A549 (cell line): ENCODE results near the gene INPP5J. TPM values are rescaled to one million over a fixed set of nuclear protein-coding genes. Genes with fewer than 3 reads are reported as not detected.

Experiments
- ATAC-seq, 2 experiments: fragments of 200-7000 bp in 1 of 2; fragments of >200 bp in 1 of 2; cut with Nextera tagmentation in 1 of 2; cut with Tn5 transposase in 1 of 2; 3 replicates each; pipeline versions ENCODE4 v1.8.0 to v1.9.1; 2018 to 2020; ENCODE audit warnings: mild to moderate bottlenecking in 1 of 2, moderate library complexity in 1 of 2
- CTCF ChIA-PET: fragments of 300-600 bp; sonication (Branson Sonifier 250); formaldehyde crosslinking; extraction: SDS; loops from one replicate; lab custom pipeline; 2021; ENCODE audit warnings: antibody characterized with exemption, inconsistent platforms; lab: Yijun Ruan, JAX
- POLR2A ChIA-PET: fragments of 350-600 bp; formaldehyde crosslinking; extraction: SDS; loops from one replicate; lab custom pipeline; 2021; ENCODE audit warnings: antibody characterized with exemption, inconsistent platforms; lab: Yijun Ruan, JAX
- DNase-seq, 2 experiments: peaks; one replicate each; pipeline versions ENCODE4 v3.0.0 to v3.0.0-alpha.2; 2011 to 2016; ENCODE audit warnings: low read depth in 1 of 2, low spot score in 1 of 2
- FAIRE-seq: peaks from 2 replicates; lab custom pipeline; 2011; peaks lifted over from hg19 to GRCh38; lab: Jason Lieb, UNC
- H3K27ac ChIP-seq, 2 experiments: fragments of >200 bp; sonication (Bioruptor Twin); formaldehyde crosslinking; 3 replicates each; pipeline ENCODE4 v1.5.1; 2016 to 2017
- H3K4me1 ChIP-seq: fragments of >200 bp; sonication (Bioruptor Twin); formaldehyde crosslinking; 3 replicates; pipeline ENCODE4 v1.6.1; 2016
- H3K4me2 ChIP-seq: fragments of >200 bp; sonication (Bioruptor Twin); formaldehyde crosslinking; 3 replicates; pipeline ENCODE4 v1.6.1; 2016
- H3K4me3 ChIP-seq: fragments of >200 bp; sonication (Bioruptor Twin); formaldehyde crosslinking; 3 replicates; pipeline ENCODE4 v1.5.1; 2016
- H3K9me3 ChIP-seq: fragments of >200 bp; sonication (Bioruptor Twin); formaldehyde crosslinking; 3 replicates; pipeline ENCODE4 v1.6.1; 2016
- BHLHE40 ChIP-seq: IDR thresholded peaks from 2 replicates; pipeline ENCODE4 v1.6.1; 2012; ENCODE audit warnings: low read depth, low read length, inconsistent platforms
- CBX8 ChIP-seq: fragments of 200-600 bp; sonication (generic); IDR thresholded peaks from 2 replicates; pipeline ENCODE4 v1.6.1; 2016
- CEBPB ChIP-seq, 2 experiments: fragments of >200 bp in 1 of 2; sonication (Bioruptor Twin) in 1 of 2; formaldehyde crosslinking in 1 of 2; IDR thresholded peaks; 2 replicates each; pipeline ENCODE4 v1.6.1; 2012 to 2016
- EP300 ChIP-seq, 2 experiments: fragments of >200 bp; sonication (Bioruptor Twin); formaldehyde crosslinking; IDR thresholded peaks; 2 replicates in 1 of 2; 3 replicates in 1 of 2; pipeline ENCODE4 v1.6.1; 2016 to 2017
- FOXS1 ChIP-seq: fragments of 250-450 bp; sonication (Bioruptor Pico); IDR thresholded peaks from 2 replicates; pipeline ENCODE4 v1.5.0; 2020; ENCODE audit warnings: mild to moderate bottlenecking, moderate library complexity
- GATA3 ChIP-seq: IDR thresholded peaks from 2 replicates; pipeline ENCODE4 v1.6.1; 2012; ENCODE audit warnings: borderline replicate concordance
- HDAC2 ChIP-seq: fragments of 200-600 bp; sonication (generic); IDR thresholded peaks from 2 replicates; pipeline ENCODE4 v1.6.1; 2016
- HEYL ChIP-seq: fragments of 250-450 bp; sonication (Bioruptor Pico); IDR thresholded peaks from 2 replicates; pipeline ENCODE4 v1.8.0; 2021; ENCODE audit warnings: mild to moderate bottlenecking, moderate library complexity
- JUNB ChIP-seq: fragments of >200 bp; sonication (Bioruptor Twin); formaldehyde crosslinking; IDR thresholded peaks from 2 replicates; pipeline ENCODE4 v1.6.1; 2016
- KDM5A ChIP-seq: fragments of 200-600 bp; sonication (generic); IDR thresholded peaks from 2 replicates; pipeline ENCODE4 v1.6.1; 2016; ENCODE audit warnings: antibody characterized with exemption, mild to moderate bottlenecking
- MAFK ChIP-seq: fragments of 450-650 bp; IDR thresholded peaks from 2 replicates; pipeline ENCODE4 v1.6.1; 2014; ENCODE audit not compliant: partially characterized antibody
- MYC ChIP-seq: IDR thresholded peaks from 2 replicates; pipeline ENCODE4 v1.6.1; 2012; ENCODE audit warnings: mild to moderate bottlenecking, inconsistent platforms, low read length, improper control_type of control experiment, borderline replicate concordance
- NPAS2 ChIP-seq: fragments of 250-450 bp; sonication (Bioruptor Pico); IDR thresholded peaks from 2 replicates; pipeline ENCODE4 v1.8.0; 2022; ENCODE audit warnings: mild to moderate bottlenecking, moderate library complexity, borderline replicate concordance
- PHF8 ChIP-seq: fragments of 200-600 bp; sonication (generic); IDR thresholded peaks from 2 replicates; pipeline ENCODE4 v1.6.1; 2016; ENCODE audit warnings: low read depth, mild to moderate bottlenecking, antibody characterized with exemption, moderate library complexity, borderline replicate concordance
- RARB ChIP-seq: fragments of 250-450 bp; sonication (Bioruptor Pico); IDR thresholded peaks from 2 replicates; pipeline ENCODE4 v1.8.0; 2021; ENCODE audit warnings: mild to moderate bottlenecking, moderate library complexity
- RCOR1 ChIP-seq: fragments of 150-350 bp; IDR thresholded peaks from 2 replicates; pipeline ENCODE4 v1.6.1; 2014; ENCODE audit warnings: antibody characterized with exemption, low read length, low read depth
- RFX5 ChIP-seq: fragments of 450-650 bp; IDR thresholded peaks from 2 replicates; pipeline ENCODE4 v1.7.1; 2014; ENCODE audit warnings: antibody characterized with exemption, mild to moderate bottlenecking, moderate library complexity
- SMC3 ChIP-seq: fragments of >200 bp; sonication (Bioruptor Twin); formaldehyde crosslinking; IDR thresholded peaks from 3 replicates; pipeline ENCODE4 v1.6.1; 2018; ENCODE audit warnings: inconsistent platforms
- TP53 ChIP-seq: fragments of 250-450 bp; sonication (Bioruptor Pico); IDR thresholded peaks from 2 replicates; pipeline ENCODE4 v1.5.0; 2021; ENCODE audit warnings: mild to moderate bottlenecking, moderate library complexity
- ZC3H11A ChIP-seq: fragments of 450-650 bp; IDR thresholded peaks from 2 replicates; pipeline ENCODE4 v1.6.1; 2014; ENCODE audit warnings: antibody characterized with exemption, mild to moderate bottlenecking
- ZSCAN20 ChIP-seq: fragments of 250-450 bp; sonication (Bioruptor Pico); IDR thresholded peaks from 2 replicates; pipeline ENCODE4 v1.8.0; 2022; ENCODE audit warnings: mild to moderate bottlenecking, moderate library complexity
- WGBS: methylation state at CpG from one replicate; pipeline ENCODE4 v1.1.6; 2017; ENCODE audit errors: missing lambda C conversion rate; 5-methylcytosine and 5-hydroxymethylcytosine counted together
- polyA plus RNA-seq, 4 experiments: library from polyadenylated mRNA; depleted of rRNA in 3 of 4; stranded (reverse); fragments of >200 nt; fragmentation: RNase III in 1 of 4; extraction: RNeasy Plus Mini Kit Qiagen cat#74134 plus additional on column Dnase treatment in 1 of 4; gene quantifications; 2 replicates in 3 of 4; 3 replicates in 1 of 4; pipeline ENCODE4 v1.2.3, GENCODE V29; 2011 to 2017
- TF ChIP-seq, protein P1 (sequence below): fragments of 250-450 bp; sonication (Bioruptor Pico); IDR thresholded peaks from 2 replicates; pipeline ENCODE4 v1.5.0; 2020; ENCODE audit warnings: low read depth, mild to moderate bottlenecking, moderate library complexity
- TF ChIP-seq, protein P2 (sequence below): fragments of 250-450 bp; sonication (Bioruptor Pico); IDR thresholded peaks from 2 replicates; pipeline ENCODE4 v1.5.0; 2021; ENCODE audit warnings: mild to moderate bottlenecking, moderate library complexity, borderline replicate concordance
- TF ChIP-seq, protein P3 (sequence below): fragments of 450-650 bp; IDR thresholded peaks from 2 replicates; pipeline ENCODE4 v1.6.1; 2014; ENCODE audit warnings: antibody characterized with exemption
- TF ChIP-seq, protein P4 (sequence below): fragments of >200 bp; sonication (Bioruptor Twin); formaldehyde crosslinking; IDR thresholded peaks from 2 replicates; pipeline ENCODE4 v1.6.1; 2016
- TF ChIP-seq, protein P5 (sequence below): IDR thresholded peaks from 2 replicates; pipeline ENCODE4 v1.6.1; 2012; ENCODE audit warnings: low read depth, borderline replicate concordance

Gene INPP5J
- polyA plus RNA-seq, 2 of the 4 experiments (the other 2 are of a cell fraction), result 0.70 to 1.5 TPM

DNA sequence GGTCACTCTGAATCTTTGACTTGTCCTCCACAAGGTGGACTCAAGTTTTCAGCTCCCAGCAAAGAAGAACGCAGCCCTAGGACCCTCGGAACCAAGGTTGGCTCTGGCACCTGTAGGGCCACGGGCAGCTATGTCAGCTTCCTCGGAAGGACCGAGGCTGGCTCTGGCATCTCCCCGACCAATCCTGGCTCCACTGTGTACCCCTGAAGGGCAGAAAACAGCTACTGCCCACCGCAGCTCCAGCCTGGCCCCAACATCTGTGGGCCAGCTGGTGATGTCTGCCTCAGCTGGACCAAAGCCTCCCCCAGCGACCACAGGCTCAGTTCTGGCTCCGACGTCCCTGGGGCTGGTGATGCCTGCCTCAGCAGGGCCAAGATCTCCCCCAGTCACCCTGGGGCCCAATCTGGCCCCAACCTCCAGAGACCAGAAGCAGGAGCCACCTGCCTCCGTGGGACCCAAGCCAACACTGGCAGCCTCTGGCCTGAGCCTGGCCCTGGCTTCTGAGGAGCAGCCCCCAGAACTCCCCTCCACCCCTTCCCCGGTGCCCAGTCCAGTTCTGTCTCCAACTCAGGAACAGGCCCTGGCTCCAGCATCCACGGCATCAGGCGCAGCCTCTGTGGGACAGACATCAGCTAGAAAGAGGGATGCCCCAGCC lies 2.2 kb downstream of the INPP5J start:
- ATAC-seq, result no peak
- CTCF ChIA-PET, result interaction anchor here (1.3 to 3.3 kb wide), 2 partner anchors 8 to 17 kb away, joined by 3 to 17 read pairs; partner anchors contain the start of gene SELENOM

DNA sequence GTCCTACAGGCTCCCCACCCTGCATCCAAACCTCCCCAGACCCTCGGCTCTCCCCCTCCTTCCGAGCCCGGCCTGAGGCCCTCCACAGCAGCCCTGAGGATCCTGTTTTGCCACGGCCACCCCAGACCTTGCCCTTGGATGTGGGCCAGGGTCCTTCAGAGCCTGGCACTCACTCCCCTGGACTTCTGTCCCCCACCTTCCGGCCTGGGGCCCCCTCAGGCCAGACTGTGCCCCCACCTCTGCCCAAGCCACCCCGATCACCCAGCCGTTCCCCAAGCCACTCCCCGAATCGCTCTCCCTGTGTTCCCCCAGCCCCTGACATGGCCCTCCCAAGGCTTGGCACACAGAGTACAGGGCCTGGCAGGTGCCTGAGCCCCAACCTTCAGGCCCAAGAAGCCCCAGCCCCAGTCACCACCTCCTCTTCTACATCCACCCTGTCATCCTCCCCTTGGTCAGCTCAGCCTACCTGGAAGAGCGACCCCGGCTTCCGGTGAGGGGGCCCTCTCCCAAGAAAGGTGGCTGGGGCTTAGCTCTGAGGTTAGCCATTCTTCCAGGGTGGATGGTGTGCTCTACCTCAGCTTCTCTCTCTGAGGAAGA lies 2.9 kb downstream of the INPP5J start:
- WGBS, result 100% methylated on average over 1 of the region's 12 CpGs
- CTCF ChIA-PET, result interaction anchor here (0.8 to 3.3 kb wide), 4 partner anchors 9 to 116 kb away, joined by 3 to 17 read pairs (median 4); partner anchors contain the start of gene SELENOM
- Histone ChIP-seq H3K27ac (no peak overlapping the region), H3K9me3 (no peaks in the 10 kb centered on the region), H3K4me1 (peaks cover 11% of the 10 kb centered on the region), H3K4me2 (no peak overlapping the region), H3K4me3 (no peak overlapping the region)
- ATAC-seq (no peak), FAIRE-seq (no peak), DNase-seq (no peak)
- POLR2A ChIA-PET, result no interaction called here
- TF ChIP-seq, protein P1, sequence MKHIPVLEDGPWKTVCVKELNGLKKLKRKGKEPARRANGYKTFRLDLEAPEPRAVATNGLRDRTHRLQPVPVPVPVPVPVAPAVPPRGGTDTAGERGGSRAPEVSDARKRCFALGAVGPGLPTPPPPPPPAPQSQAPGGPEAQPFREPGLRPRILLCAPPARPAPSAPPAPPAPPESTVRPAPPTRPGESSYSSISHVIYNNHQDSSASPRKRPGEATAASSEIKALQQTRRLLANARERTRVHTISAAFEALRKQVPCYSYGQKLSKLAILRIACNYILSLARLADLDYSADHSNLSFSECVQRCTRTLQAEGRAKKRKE (CRISPR knock-in tag), result no peak
- TF ChIP-seq ZC3H11A (no peak), GATA3 (no peak), HEYL (CRISPR knock-in tag) (no peak), PHF8 (no peak), EP300 (IDR thresholded peaks at IDR 0.05) (no peak), CBX8 (no peak), RFX5 (no peak), HDAC2 (no peak), CEBPB (IDR thresholded peaks at IDR 0.05) (no peak)
- TF ChIP-seq, protein P2, sequence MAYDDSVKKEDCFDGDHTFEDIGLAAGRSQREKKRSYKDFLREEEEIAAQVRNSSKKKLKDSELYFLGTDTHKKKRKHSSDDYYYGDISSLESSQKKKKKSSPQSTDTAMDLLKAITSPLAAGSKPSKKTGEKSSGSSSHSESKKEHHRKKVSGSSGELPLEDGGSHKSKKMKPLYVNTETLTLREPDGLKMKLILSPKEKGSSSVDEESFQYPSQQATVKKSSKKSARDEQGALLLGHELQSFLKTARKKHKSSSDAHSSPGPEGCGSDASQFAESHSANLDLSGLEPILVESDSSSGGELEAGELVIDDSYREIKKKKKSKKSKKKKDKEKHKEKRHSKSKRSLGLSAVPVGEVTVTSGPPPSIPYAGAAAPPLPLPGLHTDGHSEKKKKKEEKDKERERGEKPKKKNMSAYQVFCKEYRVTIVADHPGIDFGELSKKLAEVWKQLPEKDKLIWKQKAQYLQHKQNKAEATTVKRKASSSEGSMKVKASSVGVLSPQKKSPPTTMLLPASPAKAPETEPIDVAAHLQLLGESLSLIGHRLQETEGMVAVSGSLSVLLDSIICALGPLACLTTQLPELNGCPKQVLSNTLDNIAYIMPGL (CRISPR knock-in tag), result no peak

More for the DNA sequence above, 2.2 kb downstream of the INPP5J start:
- H3K27ac ChIP-seq, result no peak overlapping the region
- TF ChIP-seq KDM5A, result no peak
- TF ChIP-seq RARB (CRISPR knock-in tag), result no peak
- no peak for TF ChIP-seq RFX5
- no peak for TF ChIP-seq GATA3
- TF ChIP-seq MAFK, result no peak
- TF ChIP-seq, protein P3, sequence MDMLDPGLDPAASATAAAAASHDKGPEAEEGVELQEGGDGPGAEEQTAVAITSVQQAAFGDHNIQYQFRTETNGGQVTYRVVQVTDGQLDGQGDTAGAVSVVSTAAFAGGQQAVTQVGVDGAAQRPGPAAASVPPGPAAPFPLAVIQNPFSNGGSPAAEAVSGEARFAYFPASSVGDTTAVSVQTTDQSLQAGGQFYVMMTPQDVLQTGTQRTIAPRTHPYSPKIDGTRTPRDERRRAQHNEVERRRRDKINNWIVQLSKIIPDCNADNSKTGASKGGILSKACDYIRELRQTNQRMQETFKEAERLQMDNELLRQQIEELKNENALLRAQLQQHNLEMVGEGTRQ, result no peak
- no peak for TF ChIP-seq JUNB
- TF ChIP-seq FOXS1 (CRISPR knock-in tag), result no peak
- FAIRE-seq (no peak), DNase-seq (no peak)
- H3K9me3 ChIP-seq, result no peaks in the 10 kb centered on the region
- H3K4me3 ChIP-seq, result no peak overlapping the region
- POLR2A ChIA-PET, result no interaction called here
- peaks cover 11% of the 10 kb centered on the region for H3K4me1 ChIP-seq
- WGBS, result 80% methylated on average over 2 of the region's 14 CpGs
- H3K4me2 ChIP-seq, result no peak overlapping the region

DNA sequence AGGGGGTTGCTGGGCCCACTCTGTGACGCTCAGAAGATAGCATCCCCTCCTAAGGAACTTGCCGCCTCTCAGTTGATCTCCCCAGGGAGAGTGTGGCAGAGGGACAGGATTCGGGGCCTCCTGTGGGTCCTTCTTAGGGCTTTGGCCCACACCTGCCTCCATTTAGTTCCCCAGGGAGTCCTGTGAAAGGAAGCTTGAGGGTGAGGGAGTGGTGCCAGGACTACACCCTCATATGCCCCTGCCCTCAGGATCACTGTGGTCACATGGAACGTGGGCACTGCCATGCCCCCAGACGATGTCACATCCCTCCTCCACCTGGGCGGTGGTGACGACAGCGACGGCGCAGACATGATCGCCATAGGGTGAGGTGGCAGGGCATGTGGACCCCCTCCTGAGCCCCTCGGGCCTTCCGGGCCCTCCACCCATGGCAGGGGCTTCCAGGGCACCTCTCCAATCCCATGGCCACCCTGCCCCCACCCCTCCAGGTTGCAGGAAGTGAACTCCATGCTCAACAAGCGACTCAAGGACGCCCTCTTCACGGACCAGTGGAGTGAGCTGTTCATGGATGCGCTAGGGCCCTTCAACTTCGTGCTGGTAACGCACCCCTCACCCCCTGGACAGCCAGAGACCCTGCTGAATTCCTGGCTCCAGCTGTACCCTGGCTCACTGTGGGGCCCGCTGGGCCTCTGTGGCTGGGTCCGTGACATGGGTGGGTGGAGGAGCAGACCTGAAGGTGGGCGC lies 3.5 kb downstream of the INPP5J start:
- POLR2A ChIA-PET, result no interaction called here
- TF ChIP-seq, protein P4, sequence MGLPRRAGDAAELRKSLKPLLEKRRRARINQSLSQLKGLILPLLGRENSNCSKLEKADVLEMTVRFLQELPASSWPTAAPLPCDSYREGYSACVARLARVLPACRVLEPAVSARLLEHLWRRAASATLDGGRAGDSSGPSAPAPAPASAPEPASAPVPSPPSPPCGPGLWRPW, result no peak
- TF ChIP-seq SMC3, result no peak
- TF ChIP-seq NPAS2 (CRISPR knock-in tag), result no peak
- no peak for TF ChIP-seq MYC
- TF ChIP-seq, protein P2 (CRISPR knock-in tag), result no peak
- no peak for TF ChIP-seq BHLHE40
- TF ChIP-seq, protein P5, sequence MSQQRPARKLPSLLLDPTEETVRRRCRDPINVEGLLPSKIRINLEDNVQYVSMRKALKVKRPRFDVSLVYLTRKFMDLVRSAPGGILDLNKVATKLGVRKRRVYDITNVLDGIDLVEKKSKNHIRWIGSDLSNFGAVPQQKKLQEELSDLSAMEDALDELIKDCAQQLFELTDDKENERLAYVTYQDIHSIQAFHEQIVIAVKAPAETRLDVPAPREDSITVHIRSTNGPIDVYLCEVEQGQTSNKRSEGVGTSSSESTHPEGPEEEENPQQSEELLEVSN, result no peak
- TF ChIP-seq GATA3, result no peak
- no peak for TF ChIP-seq RCOR1
- TF ChIP-seq ZSCAN20 (CRISPR knock-in tag), result no peak
- TF ChIP-seq TP53 (CRISPR knock-in tag), result no peak

More for the DNA sequence above, 3.5 kb downstream of the INPP5J start:
- H3K27ac ChIP-seq, result no peak overlapping the region
- no peak overlapping the region for H3K4me3 ChIP-seq
- 93% methylated on average over 3 of the region's 22 CpGs for WGBS
- ATAC-seq (no peak), DNase-seq (no peak), FAIRE-seq (no peak)
- CTCF ChIA-PET, result interaction anchor here (0.8 to 3.3 kb wide), 4 partner anchors 9 to 115 kb away, joined by 3 to 17 read pairs (median 4); partner anchors contain the start of gene SELENOM
- H3K9me3 ChIP-seq, result no peaks in the 10 kb centered on the region
- H3K4me1 ChIP-seq, result peaks cover 11% of the 10 kb centered on the region
- no peak overlapping the region for H3K4me2 ChIP-seq
